Activated CD4-positive, alpha-beta T cell treated with anti-CD3 and anti-CD28 coated beads, Interleukin-2, Interleukin-6, amounts not matched to agents 100 ng/mL and 50 ng/mL, durations not matched to agents 16 hours and 8 hours (primary cell): ENCODE data around the gene KHK.
A peak's percentile ranks its signal among the peaks of the same experiment; 100 is the strongest.

Experiments used
- DNase-seq: peaks from one replicate; pipeline ENCODE4 v3.0.0-alpha.2; 2020

Gene KHK

GRCh38 chr2:27086724-27087593 is at the start of gene KHK:
TSS of gene KHK (plus strand) at chr2:27086772. CDS start at chr2:27087260, 488 bp downstream.
- no peak for DNase-seq

GRCh38 chr2:27038012-27038411 is 48.6 kb upstream of the KHK start:
- no peak for DNase-seq

GRCh38 chr2:27038631-27039339 is 47.8 kb upstream of the KHK start:
- no peak for DNase-seq

GRCh38 chr2:27039426-27039825 is 47.1 kb upstream of the KHK start:
- no peak for DNase-seq

GRCh38 chr2:27039871-27040270 is 46.7 kb upstream of the KHK start:
- DNase-seq: no peak

- no peak for DNase-seq
Measured at GRCh38 chr2:27040282-27040681, 46.3 kb upstream of the KHK start.

GRCh38 chr2:27041752-27042151 is 44.8 kb upstream of the KHK start:
- DNase-seq: no peak

- no peak for DNase-seq
Measured at GRCh38 chr2:27042159-27042661, 44.4 kb upstream of the KHK start.

GRCh38 chr2:27042985-27043634 is 43.5 kb upstream of the KHK start:
- DNase-seq: no peak

- DNase-seq: peak; percentile 76
Measured at GRCh38 chr2:27049422-27050280, 36.9 kb upstream of the KHK start.

- peak; percentile 92 for DNase-seq
Measured at GRCh38 chr2:27050281-27050995, 36.1 kb upstream of the KHK start.

GRCh38 chr2:27050996-27051901 is 35.3 kb upstream of the KHK start, which contains the start of gene AGBL5:
TSS of gene AGBL5 (plus strand) at chr2:27051668. CDS start at chr2:27052959, 1,291 bp downstream.
- peak; percentile 98 for DNase-seq

- DNase-seq: no peak
Measured at GRCh38 chr2:27051902-27052645, 34.5 kb upstream of the KHK start.

- no peak for DNase-seq
Measured at GRCh38 chr2:27053321-27053720, 33.3 kb upstream of the KHK start.

GRCh38 chr2:27053776-27054175 is 32.8 kb upstream of the KHK start:
- no peak for DNase-seq

GRCh38 chr2:27054721-27055120 is 31.9 kb upstream of the KHK start:
- no peak for DNase-seq

- DNase-seq: no peak
Measured at GRCh38 chr2:27057184-27057583, 29.4 kb upstream of the KHK start.

GRCh38 chr2:27058210-27058609 is 28.4 kb upstream of the KHK start:
- no peak for DNase-seq

GRCh38 chr2:27059141-27059820 is 27.3 kb upstream of the KHK start:
- DNase-seq: no peak
